ENCODE results near the gene DEPDC7.

DNA sequence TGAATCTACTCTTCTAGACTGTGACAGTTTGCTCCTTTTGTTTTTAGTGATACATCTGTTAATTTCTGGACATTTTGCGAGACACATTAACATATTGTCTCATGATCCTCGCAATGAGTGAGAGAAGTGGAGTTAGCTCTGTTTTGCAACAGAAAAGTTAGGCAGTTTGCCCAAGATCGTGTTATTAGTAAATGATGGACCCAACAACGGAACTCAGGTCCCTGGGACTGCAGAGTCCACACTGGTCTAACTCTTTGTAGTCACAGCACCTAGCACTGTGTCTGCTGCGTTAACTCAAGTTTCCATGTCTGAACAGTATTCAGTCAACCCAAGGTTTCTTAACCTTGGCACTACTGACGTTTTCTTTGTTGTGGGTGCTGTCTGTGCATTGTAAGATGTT lies 3.2 kb downstream of the DEPDC7 start:
- TF ChIP-seq, protein P1, sequence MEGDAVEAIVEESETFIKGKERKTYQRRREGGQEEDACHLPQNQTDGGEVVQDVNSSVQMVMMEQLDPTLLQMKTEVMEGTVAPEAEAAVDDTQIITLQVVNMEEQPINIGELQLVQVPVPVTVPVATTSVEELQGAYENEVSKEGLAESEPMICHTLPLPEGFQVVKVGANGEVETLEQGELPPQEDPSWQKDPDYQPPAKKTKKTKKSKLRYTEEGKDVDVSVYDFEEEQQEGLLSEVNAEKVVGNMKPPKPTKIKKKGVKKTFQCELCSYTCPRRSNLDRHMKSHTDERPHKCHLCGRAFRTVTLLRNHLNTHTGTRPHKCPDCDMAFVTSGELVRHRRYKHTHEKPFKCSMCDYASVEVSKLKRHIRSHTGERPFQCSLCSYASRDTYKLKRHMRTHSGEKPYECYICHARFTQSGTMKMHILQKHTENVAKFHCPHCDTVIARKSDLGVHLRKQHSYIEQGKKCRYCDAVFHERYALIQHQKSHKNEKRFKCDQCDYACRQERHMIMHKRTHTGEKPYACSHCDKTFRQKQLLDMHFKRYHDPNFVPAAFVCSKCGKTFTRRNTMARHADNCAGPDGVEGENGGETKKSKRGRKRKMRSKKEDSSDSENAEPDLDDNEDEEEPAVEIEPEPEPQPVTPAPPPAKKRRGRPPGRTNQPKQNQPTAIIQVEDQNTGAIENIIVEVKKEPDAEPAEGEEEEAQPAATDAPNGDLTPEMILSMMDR (IDR thresholded peaks at IDR 0.05; ENCODE audit: poor library complexity): no peak
- no peak for TF ChIP-seq EZH2 (IDR thresholded peaks at IDR 0.05; ENCODE audit: borderline replicate concordance)
